HFFc6 (cell line): ENCODE measurements around the gene PLSCR5. TPM values are rescaled to one million over a fixed set of nuclear protein-coding genes. Genes with fewer than 3 reads are reported as not detected.
A peak's percentile ranks its signal among the peaks of the same experiment; 100 is the strongest.

Experiments
- DNase-seq: peaks from one replicate; pipeline ENCODE4 v3.0.0-alpha.2; 2018
- H3K27ac Mint-ChIP-seq: 2 replicates; pipeline ENCODE4 v1.8.0; 2020; ENCODE audit warnings: mild to moderate bottlenecking, mixed read lengths
- H3K27me3 Mint-ChIP-seq: 2 replicates; pipeline ENCODE4 v1.8.0; 2021; ENCODE audit warnings: mild to moderate bottlenecking, moderate library complexity, mixed read lengths; ENCODE audit not compliant: insufficient read depth
- H3K36me3 Mint-ChIP-seq: 2 replicates; pipeline ENCODE4 v1.8.0; 2021; ENCODE audit warnings: low read depth, mixed read lengths
- H3K4me1 Mint-ChIP-seq: 2 replicates; pipeline ENCODE4 v1.8.0; 2020; ENCODE audit warnings: low read depth, mixed read lengths
- H3K4me3 Mint-ChIP-seq: 2 replicates; pipeline ENCODE4 v1.8.0; 2020; ENCODE audit warnings: mild to moderate bottlenecking, moderate library complexity, mixed read lengths
- H3K9me3 Mint-ChIP-seq: 2 replicates; pipeline ENCODE4 v1.8.0; 2020; ENCODE audit warnings: mild to moderate bottlenecking, mixed read lengths
- long read RNA-seq: library from polyadenylated mRNA; unstranded; transcript quantifications from one replicate; pipeline ENCODE4 v2.0.0, GENCODE V29; 2019
- total RNA-seq, 6 experiments: library from RNA; stranded (reverse); fragmentation: NEBNext Ultra II Directional; extraction: Animal tissue kit (Norgen Biotek cat#: 25700); gene quantifications; 2 replicates in 1 of 6; 3 replicates in 5 of 6; pipeline ENCODE4 v1.2.3, GENCODE V29; 2021
- TF ChIP-seq, protein P1 (sequence below): fragments of 200-600 bp; sonication (generic); IDR thresholded peaks from 2 replicates; pipeline ENCODE4 v1.5.0; 2021; ENCODE audit warnings: antibody characterized with exemption, mild to moderate bottlenecking

PLSCR5 gene, protein sequence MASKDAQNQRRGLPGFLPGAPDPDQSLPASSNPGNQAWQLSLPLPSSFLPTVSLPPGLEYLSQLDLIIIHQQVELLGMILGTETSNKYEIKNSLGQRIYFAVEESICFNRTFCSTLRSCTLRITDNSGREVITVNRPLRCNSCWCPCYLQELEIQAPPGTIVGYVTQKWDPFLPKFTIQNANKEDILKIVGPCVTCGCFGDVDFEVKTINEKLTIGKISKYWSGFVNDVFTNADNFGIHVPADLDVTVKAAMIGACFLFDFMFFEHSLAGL
- not detected for total RNA-seq
- long read RNA-seq, result 0 reads

GRCh38 chr3:146605106-146605505 is at the start of gene PLSCR5:
Gene PLSCR5 (minus strand): TSS chr3:146605346. CDS start chr3:146605212, 134 bp downstream.
- TF ChIP-seq, protein P1, sequence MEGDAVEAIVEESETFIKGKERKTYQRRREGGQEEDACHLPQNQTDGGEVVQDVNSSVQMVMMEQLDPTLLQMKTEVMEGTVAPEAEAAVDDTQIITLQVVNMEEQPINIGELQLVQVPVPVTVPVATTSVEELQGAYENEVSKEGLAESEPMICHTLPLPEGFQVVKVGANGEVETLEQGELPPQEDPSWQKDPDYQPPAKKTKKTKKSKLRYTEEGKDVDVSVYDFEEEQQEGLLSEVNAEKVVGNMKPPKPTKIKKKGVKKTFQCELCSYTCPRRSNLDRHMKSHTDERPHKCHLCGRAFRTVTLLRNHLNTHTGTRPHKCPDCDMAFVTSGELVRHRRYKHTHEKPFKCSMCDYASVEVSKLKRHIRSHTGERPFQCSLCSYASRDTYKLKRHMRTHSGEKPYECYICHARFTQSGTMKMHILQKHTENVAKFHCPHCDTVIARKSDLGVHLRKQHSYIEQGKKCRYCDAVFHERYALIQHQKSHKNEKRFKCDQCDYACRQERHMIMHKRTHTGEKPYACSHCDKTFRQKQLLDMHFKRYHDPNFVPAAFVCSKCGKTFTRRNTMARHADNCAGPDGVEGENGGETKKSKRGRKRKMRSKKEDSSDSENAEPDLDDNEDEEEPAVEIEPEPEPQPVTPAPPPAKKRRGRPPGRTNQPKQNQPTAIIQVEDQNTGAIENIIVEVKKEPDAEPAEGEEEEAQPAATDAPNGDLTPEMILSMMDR, result no peak
- no peak for DNase-seq
- no peak within 1 kb of the TSS for H3K4me3 Mint-ChIP-seq

GRCh38 chr3:146653978-146654377 is 48.8 kb upstream of the PLSCR5 start:
- no peaks in the 10 kb centered on the region for H3K36me3 Mint-ChIP-seq
- TF ChIP-seq, protein P1, result no peak

More at GRCh38 chr3:146605106-146605505, at the start of gene PLSCR5:
- Mint-ChIP-seq H3K4me1 (no peaks in the 10 kb centered on the region), H3K36me3 (no peaks in the 10 kb centered on the region), H3K27me3 (peaks cover 2% of the 10 kb centered on the region), H3K27ac (no peak within 1 kb of the TSS), H3K9me3 (no peaks in the 10 kb centered on the region)

GRCh38 chr3:146650691-146651442 is 45.7 kb upstream of the PLSCR5 start:
- H3K9me3 Mint-ChIP-seq, result no peaks in the 10 kb centered on the region
- no peaks in the 10 kb centered on the region for H3K4me1 Mint-ChIP-seq
- no peak overlapping the region for H3K4me3 Mint-ChIP-seq
- no peak overlapping the region for H3K27ac Mint-ChIP-seq
- H3K27me3 Mint-ChIP-seq, result no peaks in the 10 kb centered on the region
- no peaks in the 10 kb centered on the region for H3K36me3 Mint-ChIP-seq
- TF ChIP-seq, protein P1, result no peak
- no peak for DNase-seq

More at GRCh38 chr3:146653978-146654377, 48.8 kb upstream of the PLSCR5 start:
- Mint-ChIP-seq H3K27me3 (no peaks in the 10 kb centered on the region), H3K4me3 (no peak overlapping the region), H3K9me3 (no peaks in the 10 kb centered on the region; the same call in 1 of the 2 replicates), H3K27ac (no peak overlapping the region), H3K4me1 (no peaks in the 10 kb centered on the region)
- DNase-seq, result no peak

GRCh38 chr3:146646261-146646660 is 41.1 kb upstream of the PLSCR5 start:
- DNase-seq, result no peak
- H3K9me3 Mint-ChIP-seq, result no peaks in the 10 kb centered on the region
- no peak overlapping the region for H3K27ac Mint-ChIP-seq
- no peaks in the 10 kb centered on the region for H3K27me3 Mint-ChIP-seq
- H3K36me3 Mint-ChIP-seq, result no peaks in the 10 kb centered on the region
- TF ChIP-seq, protein P1, result no peak
- no peak overlapping the region for H3K4me3 Mint-ChIP-seq
- peaks cover 1% of the 10 kb centered on the region; the same call in 1 of the 2 replicates for H3K4me1 Mint-ChIP-seq

DNA sequence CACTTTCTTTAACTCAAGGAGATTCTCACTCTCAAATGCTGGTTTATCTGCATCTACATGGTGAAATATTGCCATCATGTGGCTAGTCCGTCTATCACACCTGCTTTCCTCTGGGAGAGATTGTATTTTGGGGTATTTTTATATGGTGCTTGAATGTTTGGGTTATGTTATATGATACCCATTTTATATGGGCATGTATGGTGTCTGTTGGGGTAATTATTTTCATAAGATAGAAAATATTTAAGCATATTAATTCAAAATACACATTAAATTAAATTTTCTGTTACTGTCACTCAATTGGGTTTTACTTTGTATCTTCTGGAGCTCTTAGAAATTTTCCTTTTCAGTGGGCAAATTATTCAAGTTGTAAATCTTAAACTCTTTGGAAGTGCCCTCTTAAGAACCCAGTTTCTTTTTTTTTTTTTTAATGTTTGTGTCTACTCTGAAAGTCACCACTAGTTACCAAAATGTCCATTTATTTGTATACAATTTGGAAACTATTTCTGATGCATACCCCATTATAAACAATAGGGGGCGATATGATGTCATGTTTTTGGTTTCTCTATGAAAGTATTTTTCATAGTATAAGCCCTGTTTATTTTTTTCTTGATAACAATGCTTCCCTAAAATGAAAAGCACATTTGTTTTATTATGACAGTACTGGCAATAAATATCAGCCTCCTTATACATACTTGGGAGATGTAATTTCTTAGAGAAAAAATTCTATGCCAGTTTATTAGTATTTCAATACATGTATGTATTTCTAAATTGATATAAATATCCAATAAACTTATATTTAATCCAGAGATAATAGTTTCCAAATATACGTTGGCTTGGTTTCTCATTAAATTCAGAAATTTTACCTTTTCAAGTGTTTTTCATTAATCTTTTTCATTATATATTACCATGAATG is 36.1 kb upstream of the PLSCR5 start:
- Mint-ChIP-seq H3K27ac (peak overlapping the region; percentile 33), H3K27me3 (no peaks in the 10 kb centered on the region), H3K9me3 (no peaks in the 10 kb centered on the region), H3K4me1 (peaks cover 6% of the 10 kb centered on the region; the same call in 1 of the 2 replicates), H3K36me3 (no peaks in the 10 kb centered on the region), H3K4me3 (no peak overlapping the region)
- DNase-seq, result peak; percentile 53
- TF ChIP-seq, protein P1, result peak; percentile 83
